GM19324 (cell line): ENCODE results near the gene ALG3.
A peak's percentile ranks its signal among the peaks of the same experiment; 100 is the strongest.
"Not testable (repeated sequence)": the region's sequence is repeated elsewhere in the genome, so short reads cannot be mapped to it uniquely, and the experiment has no call there.

Experiments
- ATAC-seq: cut with Tn5 transposase; IDR thresholded peaks from one replicate; pipeline ENCODE4 v1.9.1; 2021; ENCODE audit warnings: mild to moderate bottlenecking, moderate library complexity; ENCODE audit not compliant: unreplicated experiment, low FRiP score

The ALG3 gene

GRCh38 chr3:184248454-184249411, at the start of gene ALG3:
Gene ALG3 (minus strand): TSS chr3:184248962. CDS start chr3:184248940, 22 bp downstream.
- ATAC-seq, result peak; percentile 66

DNA sequence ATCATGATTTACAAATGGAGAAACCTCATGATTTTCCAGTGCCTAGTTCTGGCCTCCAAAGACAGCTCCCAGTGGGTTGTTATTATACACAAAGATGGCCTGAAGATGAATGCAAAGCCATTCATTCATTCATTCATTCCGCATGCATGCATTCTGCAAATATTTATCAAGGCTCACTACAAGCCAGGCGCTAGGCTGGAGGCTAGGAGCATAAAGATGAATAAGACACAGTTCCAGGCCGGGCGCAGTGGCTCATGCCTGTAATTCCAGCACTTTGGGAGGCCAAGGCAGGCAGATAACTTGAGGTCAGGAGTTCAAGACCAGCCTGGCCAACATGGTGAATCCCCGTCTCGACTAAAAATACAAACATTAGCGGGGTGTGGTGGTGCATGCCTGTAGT, 47.9 kb upstream of the ALG3 start:
- no peak for ATAC-seq

GRCh38 chr3:184295771-184296170, 47.0 kb upstream of the ALG3 start:
- ATAC-seq, result no peak

DNA sequence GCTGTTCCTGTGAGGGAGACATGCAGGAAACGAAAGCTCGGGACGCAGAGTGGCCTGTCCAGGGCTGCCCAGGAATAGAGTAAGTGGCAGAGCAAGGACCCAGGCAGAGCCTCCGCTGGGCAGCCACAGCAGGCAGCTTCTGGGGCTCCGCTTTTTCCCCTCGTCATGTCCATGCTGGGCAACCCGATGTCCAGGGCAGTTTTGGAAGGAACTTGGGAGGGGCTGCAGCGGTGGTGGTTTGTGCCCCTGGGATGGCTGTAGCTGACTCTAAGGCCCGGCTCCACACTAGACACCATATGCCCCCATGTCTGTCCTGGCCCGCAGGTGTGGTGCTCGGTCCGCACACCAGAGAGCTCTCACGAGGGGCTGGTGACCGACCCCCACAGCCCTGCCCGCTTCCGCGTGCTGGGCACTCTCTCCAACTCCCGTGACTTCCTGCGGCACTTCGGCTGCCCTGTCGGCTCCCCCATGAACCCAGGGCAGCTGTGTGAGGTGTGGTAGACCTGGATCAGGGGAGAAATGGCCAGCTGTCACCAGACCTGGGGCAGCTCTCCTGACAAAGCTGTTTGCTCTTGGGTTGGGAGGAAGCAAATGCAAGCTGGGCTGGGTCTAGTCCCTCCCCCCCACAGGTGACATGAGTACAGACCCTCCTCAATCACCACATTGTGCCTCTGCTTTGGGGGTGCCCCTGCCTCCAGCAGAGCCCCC, 43.1 kb upstream of the ALG3 start:
- ATAC-seq, result no peak

DNA sequence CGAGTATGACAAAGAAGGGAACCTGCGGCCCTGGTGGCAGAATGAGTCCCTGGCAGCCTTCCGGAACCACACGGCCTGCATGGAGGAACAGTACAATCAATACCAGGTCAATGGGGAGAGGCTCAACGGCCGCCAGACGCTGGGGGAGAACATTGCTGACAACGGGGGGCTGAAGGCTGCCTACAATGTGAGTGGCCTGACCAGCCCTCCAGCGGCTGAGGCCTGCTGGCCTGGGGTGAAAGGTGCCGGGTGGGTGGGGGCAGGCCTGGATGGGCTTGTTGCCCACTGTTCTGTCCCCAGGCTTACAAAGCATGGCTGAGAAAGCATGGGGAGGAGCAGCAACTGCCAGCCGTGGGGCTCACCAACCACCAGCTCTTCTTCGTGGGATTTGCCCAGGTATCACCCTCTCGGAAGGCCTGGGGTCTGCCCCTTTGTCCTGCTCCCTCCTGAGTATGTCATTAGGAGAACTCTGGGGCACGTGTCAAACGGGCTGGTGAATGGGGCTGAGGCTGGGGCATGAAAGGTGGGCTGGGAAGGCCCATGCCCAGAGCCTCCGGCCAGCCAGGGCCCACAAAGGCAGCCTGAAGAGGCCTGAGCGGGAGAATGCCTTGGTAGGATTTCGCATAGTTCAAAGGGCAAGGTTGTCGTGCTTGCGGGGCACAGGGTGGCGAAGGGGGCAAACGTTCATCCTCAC, 42.4 kb upstream of the ALG3 start:
- ATAC-seq, result no peak

DNA sequence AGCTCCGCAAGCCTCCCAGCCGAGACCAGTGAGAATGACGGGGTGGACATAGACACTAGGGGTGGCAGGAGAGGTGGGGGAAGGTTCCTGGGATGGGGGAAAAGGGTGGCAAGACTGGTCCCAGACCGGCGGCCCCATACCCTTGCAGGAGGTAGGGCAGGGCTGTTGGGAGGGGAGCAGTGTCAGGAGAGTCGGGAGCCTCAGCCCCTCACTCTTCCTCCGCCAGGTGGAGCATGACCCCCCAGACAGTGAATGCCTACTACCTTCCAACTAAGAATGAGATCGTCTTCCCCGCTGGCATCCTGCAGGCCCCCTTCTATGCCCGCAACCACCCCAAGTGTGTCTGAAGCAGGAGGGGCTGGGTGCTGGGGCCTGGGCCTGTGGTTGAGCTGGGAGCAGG, 41.6 kb upstream of the ALG3 start:
- ATAC-seq, result no peak

DNA sequence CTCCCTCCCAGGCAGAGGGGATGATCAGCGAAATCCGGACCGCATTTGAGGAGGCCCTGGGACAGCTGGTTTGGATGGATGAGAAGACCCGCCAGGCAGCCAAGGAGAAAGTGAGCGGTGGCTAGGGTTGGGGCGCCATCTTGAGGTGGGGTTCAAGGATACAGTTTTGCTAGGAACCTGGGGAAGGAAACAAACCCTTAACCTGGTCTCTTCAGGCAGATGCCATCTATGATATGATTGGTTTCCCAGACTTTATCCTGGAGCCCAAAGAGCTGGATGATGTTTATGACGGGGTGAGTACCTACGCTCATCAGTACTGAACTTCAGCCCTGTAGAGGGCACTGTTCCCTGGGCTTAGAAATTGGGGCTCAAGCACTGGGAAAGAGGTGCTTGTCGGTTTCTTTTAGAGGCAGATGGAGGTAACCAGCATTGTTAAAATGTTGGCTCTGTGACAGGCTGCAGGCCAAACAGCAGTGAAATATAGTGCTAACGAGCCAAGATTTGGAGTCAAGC, 40.7 kb upstream of the ALG3 start:
- no peak for ATAC-seq

DNA sequence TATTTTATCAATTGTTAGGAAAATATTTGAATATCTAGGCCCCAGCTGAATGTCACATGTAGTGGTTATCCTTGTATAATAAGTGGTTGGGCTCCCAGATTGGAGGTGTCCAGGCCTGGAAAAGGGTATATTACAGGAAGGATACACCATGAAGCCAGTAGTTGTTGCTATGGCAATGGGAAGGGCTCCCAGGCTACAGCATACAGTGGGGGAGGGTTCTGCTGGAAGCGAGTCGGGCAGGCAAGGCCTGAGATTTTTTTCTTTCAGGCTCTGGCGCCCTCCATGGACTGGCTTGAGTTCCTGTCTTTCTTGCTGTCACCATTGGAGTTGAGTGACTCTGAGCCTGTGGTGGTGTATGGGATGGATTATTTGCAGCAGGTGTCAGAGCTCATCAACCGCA, 35.9 kb upstream of the ALG3 start:
- ATAC-seq, result no peak

- no peak for ATAC-seq
Observed at GRCh38 chr3:184283681-184284080, 34.9 kb upstream of the ALG3 start.

GRCh38 chr3:184282941-184283340, 34.2 kb upstream of the ALG3 start:
- no peak for ATAC-seq

GRCh38 chr3:184277366-184277765, 28.6 kb upstream of the ALG3 start:
- no peak for ATAC-seq

DNA sequence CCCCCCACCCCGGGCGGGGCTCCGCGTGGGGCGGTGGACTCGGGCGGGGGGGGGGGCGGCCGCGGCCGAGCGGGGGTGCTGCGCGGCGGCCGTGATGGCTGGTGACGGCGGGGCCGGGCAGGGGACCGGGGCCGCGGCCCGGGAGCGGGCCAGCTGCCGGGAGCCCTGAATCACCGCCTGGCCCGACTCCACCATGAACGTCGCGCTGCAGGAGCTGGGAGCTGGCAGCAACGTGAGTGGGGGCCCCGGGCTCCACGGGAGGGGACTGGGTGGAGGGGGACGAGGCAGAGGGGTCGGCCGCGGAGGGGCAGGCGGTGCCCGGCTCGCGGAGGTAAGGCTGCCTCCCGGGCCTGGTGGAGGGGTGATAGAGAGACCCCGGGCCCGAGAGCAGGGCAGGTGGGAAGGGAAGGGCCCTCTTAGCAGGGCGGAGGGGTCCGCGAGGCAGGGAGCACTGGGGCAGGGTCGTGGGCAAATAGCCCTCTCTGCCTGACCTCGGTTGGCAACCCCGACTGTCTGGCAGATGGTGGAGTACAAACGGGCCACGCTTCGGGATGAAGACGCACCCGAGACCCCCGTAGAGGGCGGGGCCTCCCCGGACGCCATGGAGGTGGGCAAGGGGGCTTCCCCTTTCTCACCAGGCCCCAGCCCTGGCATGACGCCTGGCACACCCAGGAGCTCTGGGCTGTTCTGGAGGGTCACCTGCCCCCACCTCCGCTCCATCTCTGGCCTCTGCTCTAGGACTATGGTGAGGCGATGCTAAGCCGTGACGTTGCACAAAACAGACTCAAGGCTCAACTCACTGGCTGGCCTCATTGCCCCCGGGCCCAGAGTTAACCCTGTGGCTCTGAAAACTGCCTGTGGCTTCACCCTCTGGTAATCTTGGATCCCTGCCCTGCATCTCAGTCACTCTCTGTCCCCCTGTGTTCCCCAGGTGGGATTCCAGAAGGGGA, 27.5 kb upstream of the ALG3 start, which contains the start of gene ECE2:
Gene ECE2 (plus strand): TSS at position 62 of the 950 bp plus-strand sequence. CDS start 132 bp downstream, at position 194.
- ATAC-seq, result no peak

GRCh38 chr3:184275381-184275701, 26.6 kb upstream of the ALG3 start:
- no peak for ATAC-seq

DNA sequence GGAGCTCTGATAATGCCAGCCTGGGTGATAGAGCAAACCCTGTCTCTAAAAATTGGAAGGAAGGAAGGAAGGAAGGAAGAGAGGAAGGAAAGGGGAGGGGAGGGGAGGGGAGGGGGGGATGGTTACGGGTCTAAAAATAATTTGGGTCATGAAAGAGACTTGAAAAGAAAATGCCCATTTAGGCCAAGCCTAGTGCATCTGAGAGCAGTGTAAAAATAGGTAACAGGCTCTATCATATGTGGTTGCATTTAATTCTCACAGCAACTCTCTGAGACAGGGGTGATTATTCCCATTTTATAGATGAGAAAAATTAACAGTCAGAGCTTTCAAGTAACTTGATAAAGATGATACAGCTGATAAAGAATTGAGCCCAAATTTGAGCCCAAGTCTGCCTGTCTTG, 23.5 kb upstream of the ALG3 start:
- no peak for ATAC-seq

- not testable (repeated sequence) for ATAC-seq
Observed at GRCh38 chr3:184267249-184267648, 18.5 kb upstream of the ALG3 start.

DNA sequence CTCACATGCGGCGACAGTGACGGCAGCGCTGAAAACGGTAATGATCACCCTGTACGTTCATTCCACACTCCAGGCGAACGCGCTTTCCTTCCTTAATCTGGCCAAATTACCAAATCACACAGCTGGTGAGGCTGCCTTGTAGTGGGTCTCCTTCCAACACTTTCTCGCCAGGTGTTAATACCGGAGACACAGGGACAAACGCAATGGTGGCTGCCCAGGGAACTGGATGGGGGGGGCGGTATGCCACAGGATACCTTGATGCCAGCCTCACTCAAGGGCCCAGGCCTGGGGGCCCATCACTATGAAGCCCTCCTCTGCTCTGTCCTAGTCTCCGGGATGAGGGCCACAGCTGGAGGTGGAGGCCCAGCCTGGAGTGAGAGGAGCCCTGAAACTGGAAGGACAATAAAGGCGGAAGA, 14.0 kb upstream of the ALG3 start:
- ATAC-seq, result no peak

DNA sequence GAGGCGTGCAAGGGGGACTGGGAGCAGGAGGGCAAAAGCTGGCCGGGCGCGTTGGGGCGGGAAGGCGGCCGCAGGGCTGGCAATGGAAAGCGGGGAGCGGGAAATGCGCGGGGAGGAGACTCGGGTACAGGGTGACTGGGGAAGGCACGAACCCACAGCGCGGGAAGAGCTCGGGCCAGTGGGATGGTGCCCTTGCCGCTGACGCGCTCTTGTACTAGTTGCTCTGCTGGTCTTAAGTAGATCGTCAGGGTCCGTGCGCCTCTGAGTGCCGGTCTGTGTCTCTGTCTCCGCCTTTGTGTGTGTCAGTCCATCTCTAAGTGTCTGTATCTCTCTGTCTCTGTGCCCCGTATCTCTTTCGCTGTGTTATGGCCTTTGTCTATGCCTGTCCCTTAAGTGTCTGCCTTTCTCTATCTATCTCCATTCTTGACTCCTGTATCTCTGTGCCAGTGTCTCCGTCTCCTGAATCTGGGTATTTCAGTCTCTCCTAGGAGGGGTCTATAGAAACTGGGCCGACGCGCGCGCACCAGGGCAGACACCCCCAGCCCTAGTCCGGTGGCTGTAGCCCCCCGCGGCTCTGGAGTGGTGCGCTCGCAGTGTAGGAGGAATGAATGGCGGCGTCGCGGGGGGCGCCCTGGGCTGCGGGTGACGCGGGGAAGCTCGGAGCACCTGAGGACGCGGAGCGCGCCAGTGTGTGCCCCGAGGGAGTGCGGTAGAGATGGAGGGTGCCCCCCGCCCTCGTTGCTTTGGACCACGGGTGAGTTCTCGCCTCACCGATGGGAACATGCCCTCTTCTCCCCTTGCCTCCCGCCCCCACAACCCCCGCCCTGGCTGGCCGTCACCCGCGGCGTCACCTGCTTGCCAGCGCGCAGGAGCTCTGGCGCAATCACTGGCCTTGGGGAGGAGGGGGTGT, 13.3 kb upstream of the ALG3 start:
- no peak for ATAC-seq

DNA sequence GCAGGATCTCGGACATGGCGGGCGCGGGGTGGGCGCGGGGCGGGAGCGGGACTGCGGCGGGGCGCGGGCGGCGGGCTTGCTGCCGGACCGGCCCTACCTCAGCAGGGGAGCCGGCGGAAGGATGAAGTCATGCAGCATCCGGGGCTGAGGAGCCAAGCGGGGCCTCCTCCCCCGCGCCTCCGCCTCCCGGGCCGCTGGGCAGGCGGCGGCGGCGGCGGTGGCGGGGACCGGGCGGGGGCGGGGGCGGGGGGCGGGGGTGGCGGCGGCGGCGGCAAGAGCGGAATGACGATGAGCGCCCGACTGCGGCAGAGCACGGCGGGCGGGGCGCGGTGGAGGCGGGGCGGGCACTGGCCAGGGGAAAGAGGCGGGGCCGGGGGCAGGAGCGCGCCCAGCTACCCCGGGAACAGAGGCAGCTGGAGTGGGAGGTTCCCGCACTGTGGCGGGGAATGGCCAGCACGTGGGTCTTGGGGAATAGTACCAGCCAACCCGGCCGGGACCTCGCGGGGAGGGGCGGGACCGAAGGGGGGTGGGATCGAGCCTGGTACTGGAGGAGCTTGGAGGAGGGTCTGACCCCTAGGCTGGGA, 12.6 kb upstream of the ALG3 start, which contains the start of gene CAMK2N2:
Gene CAMK2N2 (minus strand): TSS at position 284 of the 584 bp plus-strand sequence. CDS start 268 bp downstream, at position 16.
- no peak for ATAC-seq
